Transverse colon (tissue), 4 donors: Measurements from ENCODE around the gene EPGN.

ENCODE experiments used
- EP300 ChIP-seq: sonication (generic); formaldehyde crosslinking; IDR thresholded peaks from one replicate; pipeline ENCODE4 v1.6.1; 2017; ENCODE audit warnings: antibody characterized with exemption, low read depth
- POLR2A ChIP-seq: fragments of 450-650 bp; IDR thresholded peaks from one replicate; pipeline ENCODE4 v1.6.1; 2016; ENCODE audit warnings: antibody characterized with exemption, mild to moderate bottlenecking, moderate library complexity
- POLR2AphosphoS5 ChIP-seq, 3 donors: sonication (generic); formaldehyde crosslinking; IDR thresholded peaks; one replicate each; pipeline ENCODE4 v1.6.1; 2016; ENCODE audit warnings: antibody characterized with exemption in 3 of 3
- TF ChIP-seq, protein P1 (sequence below), 5 experiments: fragments of 200-600 bp in 3 of 5; fragments of 450-650 bp in 2 of 5; sonication (generic) in 3 of 5; IDR thresholded peaks; 1 replicate in 2 of 5; 2 replicates in 3 of 5; pipeline ENCODE4 v1.5.1; 2016 to 2017; ENCODE audit warnings: antibody characterized with exemption in 5 of 5, inconsistent platforms in 3 of 5, mild to moderate bottlenecking in 2 of 5, moderate library complexity in 1 of 5

DNA sequence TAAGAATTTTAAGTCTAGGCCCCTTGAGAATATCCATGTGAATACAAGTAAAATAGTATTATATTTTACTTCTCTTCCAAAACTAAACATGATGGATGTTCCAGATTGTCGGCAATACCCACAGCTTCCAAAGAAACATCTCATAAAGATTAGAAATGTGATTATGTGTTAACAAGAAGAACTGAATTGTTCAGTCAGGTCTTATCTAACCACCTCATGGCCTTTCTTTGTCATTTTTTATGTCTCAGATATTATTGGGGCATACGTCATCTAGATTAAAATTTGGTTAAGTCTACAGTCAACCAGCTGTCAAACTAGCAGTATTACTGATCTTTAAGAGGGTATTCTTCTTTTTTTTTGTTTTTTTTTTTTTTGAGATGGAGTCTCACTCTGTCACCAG lies 10.0 kb downstream of the EPGN start:
- TF ChIP-seq, protein P1, sequence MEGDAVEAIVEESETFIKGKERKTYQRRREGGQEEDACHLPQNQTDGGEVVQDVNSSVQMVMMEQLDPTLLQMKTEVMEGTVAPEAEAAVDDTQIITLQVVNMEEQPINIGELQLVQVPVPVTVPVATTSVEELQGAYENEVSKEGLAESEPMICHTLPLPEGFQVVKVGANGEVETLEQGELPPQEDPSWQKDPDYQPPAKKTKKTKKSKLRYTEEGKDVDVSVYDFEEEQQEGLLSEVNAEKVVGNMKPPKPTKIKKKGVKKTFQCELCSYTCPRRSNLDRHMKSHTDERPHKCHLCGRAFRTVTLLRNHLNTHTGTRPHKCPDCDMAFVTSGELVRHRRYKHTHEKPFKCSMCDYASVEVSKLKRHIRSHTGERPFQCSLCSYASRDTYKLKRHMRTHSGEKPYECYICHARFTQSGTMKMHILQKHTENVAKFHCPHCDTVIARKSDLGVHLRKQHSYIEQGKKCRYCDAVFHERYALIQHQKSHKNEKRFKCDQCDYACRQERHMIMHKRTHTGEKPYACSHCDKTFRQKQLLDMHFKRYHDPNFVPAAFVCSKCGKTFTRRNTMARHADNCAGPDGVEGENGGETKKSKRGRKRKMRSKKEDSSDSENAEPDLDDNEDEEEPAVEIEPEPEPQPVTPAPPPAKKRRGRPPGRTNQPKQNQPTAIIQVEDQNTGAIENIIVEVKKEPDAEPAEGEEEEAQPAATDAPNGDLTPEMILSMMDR (IDR thresholded peaks at IDR 0.05), result no peak
- no peak for TF ChIP-seq POLR2A
- TF ChIP-seq POLR2AphosphoS5 (IDR thresholded peaks at IDR 0.05), result no peak
- no peak for TF ChIP-seq EP300
